MM.1S (cell line): ENCODE data around the gene DPP6.

Experiments
- DNase-seq: peaks from one replicate; pipeline ENCODE4 v3.0.0-alpha.2; 2015
- H2AFZ ChIP-seq: fragments of 300-600 bp; sonication (generic); 2 replicates; pipeline ENCODE4 v1.6.0; 2016; ENCODE audit warnings: antibody characterized with exemption, low read length
- H3F3A ChIP-seq: fragments of 300-600 bp; sonication (generic); 2 replicates; pipeline ENCODE4 v1.6.1; 2016; ENCODE audit warnings: mild to moderate bottlenecking, antibody characterized with exemption, low read length, moderate library complexity, mixed read lengths; ENCODE audit not compliant: insufficient read depth
- H3K27ac ChIP-seq: fragments of 300-600 bp; sonication (generic); 2 replicates; pipeline ENCODE4 v1.5.1; 2016; ENCODE audit warnings: mild to moderate bottlenecking, low read length
- H3K27me3 ChIP-seq: fragments of 300-600 bp; sonication (generic); replicated peaks from 2 replicates; pipeline ENCODE4 v1.6.0; 2016; ENCODE audit warnings: low read length; ENCODE audit not compliant: insufficient read depth
- H3K36me3 ChIP-seq: fragments of 300-600 bp; sonication (generic); replicated peaks from 2 replicates; pipeline ENCODE4 v1.6.1; 2016; ENCODE audit warnings: mild to moderate bottlenecking, low read length, mixed read lengths; ENCODE audit not compliant: insufficient read depth
- H3K4me1 ChIP-seq: fragments of 300-600 bp; sonication (generic); 2 replicates; pipeline ENCODE4 v1.6.1; 2016; ENCODE audit warnings: low read length, mixed read lengths
- H3K4me2 ChIP-seq: fragments of 300-600 bp; sonication (generic); 2 replicates; pipeline ENCODE4 v1.6.0; 2016; ENCODE audit warnings: low read depth, low read length
- H3K4me3 ChIP-seq: fragments of 300-600 bp; sonication (generic); 2 replicates; pipeline ENCODE4 v1.5.1; 2016; ENCODE audit warnings: low read length, mixed read lengths
- H3K79me2 ChIP-seq: fragments of 300-600 bp; sonication (generic); 2 replicates; pipeline ENCODE4 v1.6.1; 2016; ENCODE audit warnings: mixed run types, low read length, mixed read lengths
- H3K9ac ChIP-seq: fragments of 300-600 bp; sonication (generic); 2 replicates; pipeline ENCODE4 v1.6.1; 2016; ENCODE audit warnings: low read length, mixed read lengths
- H3K9me2 ChIP-seq: fragments of 300-600 bp; sonication (generic); replicated peaks from 2 replicates; pipeline ENCODE4 v1.6.1; 2016; ENCODE audit warnings: mild to moderate bottlenecking, low read length, mixed read lengths; ENCODE audit not compliant: insufficient read depth
- H3K9me3 ChIP-seq: fragments of 300-600 bp; sonication (generic); replicated peaks from 2 replicates; pipeline ENCODE4 v1.6.1; 2016; ENCODE audit warnings: mild to moderate bottlenecking, low read length, mixed read lengths; ENCODE audit not compliant: insufficient read depth
- H4K20me1 ChIP-seq: fragments of 300-600 bp; sonication (generic); 2 replicates; pipeline ENCODE4 v1.6.1; 2016; ENCODE audit warnings: mild to moderate bottlenecking, low read length, moderate library complexity, mixed read lengths; ENCODE audit not compliant: insufficient read depth
- CTCF ChIP-seq: fragments of 300-600 bp; sonication (generic); IDR thresholded peaks from 2 replicates; pipeline ENCODE4 v1.5.1; 2016; ENCODE audit warnings: antibody characterized with exemption, low read length, mixed read lengths
- EZH2 ChIP-seq: fragments of 300-600 bp; sonication (generic); optimal IDR thresholded peaks from 2 replicates; pipeline ENCODE3; 2017; ENCODE audit warnings: low read depth, mild to moderate bottlenecking, antibody characterized with exemption, low read length, mixed read lengths
- EZH2phosphoT487 ChIP-seq: fragments of 300-600 bp; sonication (generic); IDR thresholded peaks from 2 replicates; pipeline ENCODE4 v1.6.1; 2018; ENCODE audit warnings: antibody characterized with exemption, low read length

Gene DPP6

GRCh38 chr7:154385214-154385613 lies 333.0 kb downstream of the DPP6 start:
- Histone ChIP-seq H3F3A (no peaks in the 10 kb centered on the region), H3K4me3 (no peak overlapping the region), H3K4me2 (no peak overlapping the region), H3K79me2 (no peaks in the 10 kb centered on the region), H2AFZ (no peak overlapping the region), H3K9me2 (no peaks in the 10 kb centered on the region), H3K9ac (no peak overlapping the region), H3K4me1 (no peaks in the 10 kb centered on the region), H3K27me3 (no peaks in the 10 kb centered on the region), H3K9me3 (no peaks in the 10 kb centered on the region), H3K27ac (no peak overlapping the region), H3K36me3 (no peaks in the 10 kb centered on the region), H4K20me1 (no peaks in the 10 kb centered on the region)
- DNase-seq: no peak
- TF ChIP-seq EZH2phosphoT487: no peak
- no peak for TF ChIP-seq EZH2
- TF ChIP-seq CTCF: no peak

GRCh38 chr7:154387252-154387651 lies 335.1 kb downstream of the DPP6 start:
- no peak for TF ChIP-seq EZH2
- no peak for TF ChIP-seq CTCF
- TF ChIP-seq EZH2phosphoT487: no peak
- Histone ChIP-seq H3K27ac (no peak overlapping the region), H3F3A (no peaks in the 10 kb centered on the region), H2AFZ (no peak overlapping the region), H3K36me3 (no peaks in the 10 kb centered on the region), H3K9me3 (no peaks in the 10 kb centered on the region), H3K79me2 (no peaks in the 10 kb centered on the region), H3K4me1 (no peaks in the 10 kb centered on the region), H3K4me2 (no peak overlapping the region), H3K4me3 (no peak overlapping the region), H3K9me2 (no peaks in the 10 kb centered on the region), H3K9ac (no peak overlapping the region), H3K27me3 (no peaks in the 10 kb centered on the region), H4K20me1 (no peaks in the 10 kb centered on the region)
- DNase-seq: no peak

GRCh38 chr7:154388412-154388811 lies 336.2 kb downstream of the DPP6 start:
- DNase-seq: no peak
- H3K9me3 ChIP-seq: no peaks in the 10 kb centered on the region
- H3K36me3 ChIP-seq: no peaks in the 10 kb centered on the region
- H3K4me2 ChIP-seq: no peak overlapping the region
- no peak overlapping the region for H3K9ac ChIP-seq
- no peak overlapping the region for H3K27ac ChIP-seq
- no peaks in the 10 kb centered on the region for H3K79me2 ChIP-seq
- H2AFZ ChIP-seq: no peak overlapping the region
- H3K4me3 ChIP-seq: no peak overlapping the region
- H3K4me1 ChIP-seq: no peaks in the 10 kb centered on the region
- TF ChIP-seq CTCF (no peak), EZH2 (no peak), EZH2phosphoT487 (no peak)
- no peaks in the 10 kb centered on the region for H4K20me1 ChIP-seq
- no peaks in the 10 kb centered on the region for H3K27me3 ChIP-seq
- no peaks in the 10 kb centered on the region for H3K9me2 ChIP-seq
- no peaks in the 10 kb centered on the region for H3F3A ChIP-seq
